ENCODE measurements around the gene CNR2.
A peak's percentile ranks its signal among the peaks of the same experiment; 100 is the strongest.
"Not testable (repeated sequence)": the region's sequence is repeated elsewhere in the genome, so short reads cannot be mapped to it uniquely, and the experiment has no call there.

The CNR2 gene

DNA sequence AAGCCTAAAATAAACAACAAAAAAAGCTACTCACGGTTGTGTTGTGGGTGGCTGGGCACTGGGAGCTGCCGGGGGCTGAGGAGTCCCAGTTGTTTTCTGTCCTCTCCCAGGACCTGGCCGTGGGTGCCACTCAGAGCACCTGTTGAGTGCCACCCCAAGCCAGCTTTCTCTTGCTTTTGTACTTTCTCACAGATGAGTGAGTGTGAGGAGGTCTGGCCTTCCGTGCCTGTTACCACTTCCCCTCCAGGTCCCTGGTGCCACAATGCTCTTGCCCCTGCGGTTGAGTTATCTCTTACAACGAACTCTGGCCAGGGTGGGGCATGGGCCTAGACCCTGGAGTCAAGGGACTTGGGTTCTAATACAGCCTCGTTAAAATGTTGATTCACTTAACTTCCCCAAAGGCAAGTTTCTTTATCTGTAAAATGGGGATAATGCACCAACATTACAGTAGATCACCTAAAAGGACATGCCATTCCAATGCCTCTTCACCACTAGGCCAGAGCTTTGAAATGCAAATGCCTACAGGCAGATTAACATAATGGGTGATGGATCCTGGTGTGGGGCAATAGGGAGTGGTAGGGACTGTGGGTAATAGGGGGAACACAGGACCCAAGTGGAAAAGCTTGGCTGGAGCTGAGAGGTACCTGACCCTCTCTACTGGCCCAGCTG, at the start of gene CNR2:
Gene CNR2, minus strand, starts transcription at position 151 of the 669 bp plus-strand sequence. CDS start 37,745 bp downstream, outside the sequence.
- no peak for DNase-seq

DNA sequence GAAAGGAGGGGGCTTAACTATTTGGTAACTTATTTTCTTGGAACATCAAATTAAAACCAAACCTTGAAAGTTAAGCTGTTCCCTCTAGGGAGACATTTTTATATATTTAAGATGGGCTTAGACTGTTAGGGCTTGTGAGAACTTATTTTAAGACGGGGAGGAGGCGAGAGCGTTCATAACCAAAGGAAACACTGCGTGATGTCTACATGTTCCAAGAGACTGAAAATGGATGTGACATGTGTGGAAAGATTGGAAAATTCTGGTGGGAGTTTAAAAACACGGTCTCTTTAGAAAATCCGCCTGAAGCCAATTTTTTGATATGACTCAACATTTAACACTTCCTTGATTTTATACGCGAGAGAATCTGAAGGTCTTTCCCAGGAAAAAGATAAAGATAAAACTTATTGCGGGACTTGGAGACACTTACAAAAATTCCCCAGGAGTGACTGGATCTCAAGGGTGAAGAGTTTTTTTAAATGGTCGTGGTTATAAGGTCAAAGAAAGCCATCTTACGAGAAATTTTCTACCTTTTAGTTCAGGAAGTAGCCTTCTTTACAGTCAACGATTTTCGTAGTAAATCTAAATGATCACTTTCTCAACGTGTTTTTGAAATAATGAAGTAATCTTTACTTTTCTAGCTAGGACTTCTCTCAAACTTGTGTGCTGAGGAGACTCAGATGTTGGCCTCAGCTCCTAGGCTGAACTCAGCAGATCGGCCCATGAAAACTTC, 47.3 kb upstream of the CNR2 start:
- no peak for DNase-seq

DNA sequence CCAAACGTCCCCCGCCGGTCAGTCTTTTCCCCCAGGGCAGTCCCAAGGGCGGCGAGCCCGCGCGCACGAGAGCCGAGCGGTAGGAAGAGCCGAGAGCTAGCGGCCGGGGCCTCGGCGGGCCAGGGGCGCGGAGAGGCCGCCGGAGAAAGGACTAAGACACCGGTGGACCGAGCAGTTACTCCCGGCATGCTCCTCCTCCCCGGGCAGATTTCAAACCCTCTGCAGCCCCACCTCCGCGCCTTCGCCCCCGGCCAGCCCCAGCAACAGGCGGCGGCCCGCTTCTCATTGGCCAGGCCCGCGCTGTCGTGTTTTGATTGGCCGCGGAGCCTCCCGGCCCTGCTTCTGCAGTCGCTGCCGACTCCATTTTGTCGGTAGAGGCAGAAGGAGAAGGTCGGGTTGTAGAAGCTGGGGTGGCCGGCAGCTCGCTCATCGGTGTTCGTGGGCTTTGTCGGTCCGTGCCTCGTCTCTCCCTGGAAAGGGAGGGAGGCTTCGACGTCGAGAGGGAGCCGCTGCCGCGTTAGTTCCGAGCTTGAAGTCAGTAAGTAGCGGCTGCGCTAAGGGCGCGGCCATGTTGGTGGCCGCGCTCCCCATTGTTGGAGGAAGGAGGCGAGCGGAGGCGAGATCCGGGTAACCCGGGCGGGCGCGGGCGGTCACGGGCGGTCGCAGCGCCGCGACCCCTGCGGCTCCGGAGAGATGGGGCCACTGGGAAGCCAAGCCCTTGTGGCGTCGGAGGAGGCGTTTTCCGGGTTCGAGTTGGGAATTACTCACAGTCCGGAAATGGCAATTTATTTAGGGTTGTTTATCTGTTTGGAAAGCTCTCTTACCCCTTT, 46.5 kb upstream of the CNR2 start, which contains the start of gene PNRC2:
Gene PNRC2, plus strand, starts transcription at position 368 of the 830 bp plus-strand sequence. CDS start 1,630 bp downstream, outside the sequence.
- peak; percentile 88 for DNase-seq

DNA sequence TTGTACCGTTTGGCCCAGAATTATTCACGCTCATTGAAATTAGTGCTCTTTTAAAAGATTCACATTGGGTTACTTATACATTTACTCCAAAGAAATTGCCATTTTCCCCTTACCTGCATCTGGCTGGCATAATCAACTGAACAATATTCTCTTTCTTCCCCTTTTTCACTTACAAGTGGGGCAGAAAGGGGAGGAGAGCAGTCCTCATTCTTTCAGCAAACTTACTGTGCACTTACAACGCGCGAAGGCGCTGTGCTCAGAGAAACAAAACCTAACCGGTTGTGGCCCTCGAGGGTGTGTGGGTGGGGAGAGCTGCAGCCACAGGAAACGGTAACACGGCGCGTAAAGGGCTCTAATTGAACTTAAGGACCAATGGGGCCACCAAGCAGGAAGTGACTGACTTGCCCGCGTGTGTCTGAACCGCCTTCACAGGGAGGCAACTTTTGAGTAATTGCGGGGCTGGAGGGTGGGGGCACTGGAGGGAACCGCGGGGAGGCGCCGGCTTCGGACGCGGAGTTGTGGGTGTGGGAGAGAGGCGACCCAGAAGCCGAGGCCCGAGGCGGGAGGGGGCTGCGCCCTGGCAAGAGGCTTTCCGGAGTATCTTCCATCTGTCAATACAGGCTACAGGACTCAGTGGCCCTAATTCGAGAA, 45.8 kb upstream of the CNR2 start:
- DNase-seq: peak; percentile 49

DNA sequence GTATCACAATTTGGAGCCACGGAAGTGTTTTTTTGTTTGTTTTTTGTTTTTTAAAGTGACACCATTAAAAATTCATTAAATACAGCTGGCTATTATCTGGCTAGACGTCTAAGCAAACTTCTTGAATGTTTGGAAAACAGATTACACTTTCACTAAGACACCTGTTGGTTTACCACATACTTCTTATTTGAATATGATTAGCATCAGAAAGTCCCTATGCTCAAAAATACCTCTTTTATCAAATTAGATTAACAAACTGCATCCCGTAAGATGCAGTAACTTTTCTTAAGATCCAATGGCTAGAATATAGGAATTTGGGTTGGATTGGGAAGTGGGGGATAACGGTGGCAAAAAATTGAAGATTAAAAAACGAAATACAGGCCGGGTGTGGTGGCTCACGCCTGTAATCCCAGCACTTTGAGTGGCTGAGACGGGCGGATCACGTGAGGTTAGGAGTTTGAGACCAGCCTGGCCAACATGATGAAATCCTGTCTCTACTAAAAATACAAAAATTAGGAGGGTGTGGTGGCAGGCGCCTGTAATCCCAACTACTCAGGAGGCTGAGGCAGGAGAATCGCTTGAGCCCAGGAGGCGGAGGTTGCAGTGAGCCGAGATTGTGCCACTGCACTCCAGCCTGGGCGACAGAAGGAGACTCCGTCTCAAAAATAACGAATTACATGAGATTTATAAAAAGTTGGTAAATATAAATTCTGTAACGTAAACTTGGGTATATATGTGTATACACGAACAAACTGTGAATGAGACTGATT, 45.1 kb upstream of the CNR2 start:
- not testable (repeated sequence) for DNase-seq

DNA sequence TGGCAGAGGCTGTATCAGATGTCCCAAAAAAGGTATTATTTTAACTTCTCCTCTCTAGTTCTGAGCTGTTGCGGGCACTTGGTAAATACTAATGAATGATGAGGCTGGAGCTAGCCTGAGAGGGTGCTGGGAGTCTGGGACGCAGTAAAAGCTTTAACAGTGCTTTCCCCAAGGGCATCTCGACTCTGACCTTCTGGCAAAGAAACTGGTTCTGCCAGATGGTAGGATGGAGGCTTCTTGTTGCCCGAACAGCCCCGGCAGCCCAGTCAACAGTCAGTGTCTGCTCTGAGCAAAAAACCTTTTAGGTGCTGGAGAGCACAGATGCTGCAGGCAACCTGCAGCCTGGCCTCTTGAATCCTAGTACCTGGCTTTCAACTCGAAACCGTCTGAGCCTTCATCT, 43.9 kb upstream of the CNR2 start:
- DNase-seq: no peak

DNA sequence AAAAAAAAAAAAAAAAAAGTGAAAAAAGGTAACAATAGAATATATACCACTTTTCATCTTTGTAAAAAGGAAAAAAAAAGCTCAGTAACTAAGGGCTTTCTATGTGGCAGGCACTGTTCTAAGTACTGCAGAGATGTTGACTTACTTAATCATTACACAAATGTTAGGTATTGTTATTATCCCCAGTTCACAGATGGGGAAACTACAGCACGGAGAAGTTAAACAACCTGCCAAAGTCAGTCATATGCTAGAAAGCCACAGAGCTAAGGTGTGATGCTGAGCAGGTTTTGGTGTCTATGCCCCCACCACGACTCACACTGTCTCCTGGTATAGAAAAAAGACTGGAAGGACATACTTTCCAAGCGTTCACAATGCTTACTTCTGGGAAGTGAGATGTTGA, 39.9 kb upstream of the CNR2 start:
- DNase-seq: no peak

DNA sequence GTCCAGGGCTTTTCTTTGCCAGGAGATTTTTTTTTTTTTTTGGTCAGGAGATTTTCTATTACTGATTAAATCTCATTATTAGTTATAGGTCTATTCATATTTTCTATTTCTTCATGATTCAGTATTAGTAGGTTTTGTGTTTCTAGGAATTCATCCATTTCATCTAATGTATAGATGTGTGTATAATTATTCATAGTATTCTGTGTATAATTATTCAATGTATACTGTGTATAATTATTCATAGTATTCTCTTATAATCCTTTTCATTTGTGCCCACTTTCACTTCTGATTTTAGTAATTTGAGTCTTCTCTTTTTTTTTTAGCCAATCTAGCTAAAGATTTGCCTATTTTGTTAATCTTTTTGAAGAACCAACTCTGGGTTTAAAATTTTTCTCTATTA, 34.2 kb upstream of the CNR2 start:
- no peak for DNase-seq

DNA sequence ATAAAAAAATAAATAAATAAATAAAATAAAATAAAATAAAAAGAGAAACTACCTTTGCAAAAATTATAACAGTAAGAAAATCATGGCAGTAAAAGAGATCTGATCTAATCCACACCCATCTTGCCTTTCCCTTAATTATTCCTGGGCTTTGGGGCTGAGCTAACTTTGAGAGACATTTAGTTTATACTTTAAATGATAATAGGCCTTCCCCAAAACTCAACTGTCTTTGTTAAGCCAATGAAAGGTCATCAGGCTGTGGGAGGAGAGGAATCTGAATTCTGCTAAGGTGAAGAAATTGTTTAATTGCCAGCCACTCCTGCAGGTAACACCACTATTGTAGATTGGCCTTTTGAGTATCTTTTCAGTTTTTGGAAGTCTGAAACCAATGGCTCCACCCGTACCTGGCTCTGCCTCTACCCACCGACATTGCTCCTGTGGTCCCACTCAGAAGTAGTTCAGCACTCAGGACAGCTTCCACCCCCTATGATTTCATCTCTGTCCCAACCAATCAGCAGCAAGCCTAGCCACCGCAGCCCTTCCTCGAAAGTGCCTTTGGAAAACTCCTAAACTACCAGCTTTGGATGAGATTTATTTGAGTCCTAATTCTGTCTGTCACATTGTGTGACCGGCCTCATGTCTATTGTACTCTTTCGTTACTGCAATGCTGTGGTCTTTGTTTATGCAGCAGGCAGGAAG, 23.5 kb upstream of the CNR2 start:
- no peak for DNase-seq

DNA sequence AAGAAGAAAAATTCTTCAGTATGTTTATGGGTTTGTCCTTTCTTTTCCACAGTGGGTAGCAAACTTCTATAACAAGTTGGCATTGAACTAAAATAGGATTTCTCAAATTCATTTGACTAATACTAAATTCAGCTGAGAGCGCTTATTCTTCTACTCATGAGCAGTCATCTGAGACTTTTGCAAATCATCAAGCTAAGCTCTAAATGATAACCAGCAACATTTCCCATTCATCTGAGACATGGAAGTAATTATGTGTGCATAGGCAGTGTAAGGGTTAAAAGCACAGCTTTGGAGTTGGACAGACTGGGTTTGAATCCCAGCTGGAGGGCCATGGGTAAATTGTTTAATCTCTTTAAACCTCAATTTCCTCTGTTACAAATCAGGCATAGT, 18.3 kb upstream of the CNR2 start:
- no peak for DNase-seq

DNA sequence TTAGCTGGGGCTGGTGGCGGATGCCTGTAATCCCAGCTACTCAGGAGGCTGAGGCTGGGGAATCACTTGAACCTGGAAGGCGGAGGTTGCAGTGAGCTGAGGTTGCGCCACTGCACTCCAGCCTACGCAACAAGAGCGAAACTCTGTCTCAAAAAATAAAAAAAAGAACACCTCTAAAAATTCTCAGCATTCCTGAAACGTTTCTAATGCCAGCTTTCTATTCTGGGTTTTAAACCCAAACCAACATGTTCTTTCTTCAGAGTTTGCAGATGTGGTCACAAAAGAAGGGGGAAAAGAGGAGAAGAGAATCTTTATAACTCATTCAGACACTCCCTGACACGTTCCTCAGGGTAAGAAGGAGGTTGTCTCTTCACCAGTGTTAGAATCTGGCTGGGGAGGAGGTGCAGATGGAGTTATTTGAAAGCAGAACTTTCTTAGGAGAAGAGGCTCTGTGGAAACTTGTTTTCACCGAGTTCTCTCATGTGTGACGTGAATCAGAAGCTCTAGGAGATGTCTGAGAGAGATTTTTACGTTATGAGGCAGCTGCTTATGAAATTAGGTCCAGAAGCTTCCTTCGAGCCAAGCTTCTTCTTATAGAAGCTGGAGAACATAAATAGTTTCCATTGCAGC, 17.8 kb upstream of the CNR2 start:
- no peak for DNase-seq

DNA sequence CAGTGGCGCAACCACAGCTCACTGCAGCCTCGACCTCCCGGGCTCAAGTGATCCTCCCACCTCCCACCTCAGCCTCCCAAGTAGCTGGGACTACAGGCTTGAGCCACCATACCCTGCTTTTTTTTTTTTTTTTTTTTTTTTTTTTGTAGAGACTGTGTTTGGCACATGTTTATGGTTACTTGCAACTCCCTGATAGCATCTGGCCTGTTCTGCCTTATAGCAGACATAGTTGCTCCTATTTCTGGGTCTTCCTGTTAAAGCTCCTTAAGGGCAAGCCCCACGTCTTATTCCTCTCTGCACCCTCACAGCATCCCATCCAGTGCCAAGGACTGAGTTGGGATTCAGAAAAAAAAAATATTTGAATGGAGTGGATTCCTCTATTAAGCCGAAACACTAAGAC, 17.1 kb upstream of the CNR2 start:
- no peak for DNase-seq

DNA sequence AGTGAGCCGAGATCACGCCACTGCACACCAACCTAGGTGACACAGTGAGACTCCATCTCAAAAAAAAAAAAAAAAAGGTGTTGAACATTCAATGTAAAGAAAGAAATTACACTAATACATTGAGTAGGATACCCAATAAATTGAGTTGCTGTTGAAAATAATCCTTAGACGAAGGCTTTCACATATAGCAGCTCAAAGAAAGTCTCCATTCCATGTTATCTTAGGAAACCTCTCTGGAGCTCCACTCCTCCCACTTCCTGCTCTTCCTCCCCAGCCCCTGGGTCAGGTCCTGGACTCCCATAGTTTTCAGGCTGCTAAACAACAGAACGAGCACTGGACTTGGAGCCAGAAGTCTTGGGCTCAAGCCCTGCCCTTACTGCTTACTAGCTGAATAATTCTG, 15.6 kb upstream of the CNR2 start:
- DNase-seq: no peak

DNA sequence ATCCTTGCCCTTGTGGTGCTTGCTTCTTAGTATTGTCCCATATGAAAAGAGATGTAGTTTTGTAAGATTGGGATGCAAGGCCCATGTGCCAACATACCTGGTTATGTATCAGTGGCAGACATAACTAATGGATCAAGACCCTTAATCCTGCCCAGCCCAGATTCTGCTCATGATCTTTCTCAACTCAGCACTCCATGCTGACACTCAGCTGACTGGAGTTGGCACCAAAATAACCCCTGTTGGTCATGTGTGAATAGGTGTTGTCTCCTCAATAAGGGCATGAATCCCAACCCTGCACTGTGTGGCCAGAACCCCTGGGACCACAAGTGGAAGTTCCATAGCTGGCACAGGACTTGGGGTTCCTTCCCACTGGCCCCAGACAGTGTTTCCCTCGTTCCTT, 13.9 kb upstream of the CNR2 start:
- DNase-seq: no peak

DNA sequence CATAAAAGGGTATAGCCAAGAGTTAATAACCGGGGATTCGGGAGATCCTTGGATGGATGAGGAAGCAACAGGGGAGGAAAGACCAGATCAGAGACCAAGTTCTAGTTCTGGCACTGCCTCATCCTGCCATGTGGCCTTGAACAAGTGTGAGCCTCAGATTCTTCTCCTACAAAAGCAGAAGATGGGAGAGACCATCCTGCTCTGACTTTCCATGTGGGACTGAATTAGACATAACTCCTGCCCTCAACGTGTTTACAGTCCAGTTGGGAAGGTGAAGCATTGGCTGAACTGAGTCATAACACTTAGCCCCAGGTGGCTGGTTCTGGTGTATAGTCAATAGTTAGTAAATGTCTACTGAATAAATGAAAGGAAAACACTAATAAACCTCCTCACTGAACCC, 12.1 kb upstream of the CNR2 start:
- no peak for DNase-seq

DNA sequence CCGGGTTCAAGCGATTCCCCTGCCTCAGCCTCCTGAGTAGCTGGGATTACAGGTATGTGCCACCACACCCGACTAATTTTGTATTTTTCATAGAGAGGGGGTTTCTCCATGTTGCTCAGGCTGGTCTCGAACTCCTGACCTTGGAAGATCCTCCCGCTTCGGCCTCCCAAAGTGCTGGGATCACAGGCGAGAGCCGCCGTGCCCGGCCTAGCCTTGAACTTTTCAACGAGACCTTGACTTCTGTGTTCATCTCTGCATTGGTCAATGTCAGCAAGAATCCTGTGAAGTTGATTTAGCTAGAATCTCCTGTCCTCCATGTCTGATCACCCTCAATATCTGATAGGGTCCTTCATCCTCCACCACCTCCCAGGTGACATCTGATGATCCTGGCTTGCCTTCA, 11.4 kb upstream of the CNR2 start:
- no peak for DNase-seq

DNA sequence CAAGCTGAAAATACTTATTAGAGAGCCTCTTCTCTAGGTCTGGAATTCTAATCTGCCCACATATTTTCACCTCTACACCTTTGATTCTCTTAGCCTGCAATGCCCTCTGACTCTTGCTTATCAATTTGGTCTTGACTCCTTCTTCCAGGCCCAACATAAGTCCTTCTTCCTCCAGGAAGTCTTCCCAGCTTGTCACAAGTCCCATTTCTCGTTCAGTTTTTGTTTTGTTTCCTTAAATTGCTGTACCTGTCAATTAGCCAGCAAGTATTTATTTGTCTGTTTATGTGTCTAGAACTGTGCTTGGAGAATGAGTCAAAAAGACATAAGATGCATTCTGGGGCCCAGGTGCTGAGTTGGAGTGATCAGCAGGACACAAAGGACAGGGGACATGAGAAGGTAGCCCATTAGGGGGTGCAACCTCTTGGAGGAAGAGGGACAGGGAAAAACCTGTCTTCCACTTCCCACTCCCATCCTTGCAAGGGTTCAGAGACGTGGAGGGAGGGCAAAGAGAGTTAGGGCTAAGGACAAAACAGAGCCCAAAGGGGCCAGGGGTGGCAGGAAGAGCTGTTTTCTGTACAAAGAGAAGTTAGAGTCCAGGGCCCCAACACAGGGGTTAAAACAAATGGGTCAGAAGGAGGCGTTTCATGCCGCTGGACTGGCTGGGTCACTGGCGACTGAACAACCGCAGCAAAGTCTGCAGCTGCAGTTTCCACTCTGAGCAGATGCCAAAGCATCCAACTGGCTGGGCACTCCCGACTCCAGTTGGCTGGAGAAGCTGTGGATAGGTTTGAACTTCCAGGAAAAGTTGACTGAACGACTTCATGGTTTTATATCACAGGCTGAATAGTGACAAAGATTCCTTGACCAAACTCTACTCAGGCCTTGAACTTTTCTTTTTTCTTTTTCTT, 10.7 kb upstream of the CNR2 start:
- DNase-seq: no peak

DNA sequence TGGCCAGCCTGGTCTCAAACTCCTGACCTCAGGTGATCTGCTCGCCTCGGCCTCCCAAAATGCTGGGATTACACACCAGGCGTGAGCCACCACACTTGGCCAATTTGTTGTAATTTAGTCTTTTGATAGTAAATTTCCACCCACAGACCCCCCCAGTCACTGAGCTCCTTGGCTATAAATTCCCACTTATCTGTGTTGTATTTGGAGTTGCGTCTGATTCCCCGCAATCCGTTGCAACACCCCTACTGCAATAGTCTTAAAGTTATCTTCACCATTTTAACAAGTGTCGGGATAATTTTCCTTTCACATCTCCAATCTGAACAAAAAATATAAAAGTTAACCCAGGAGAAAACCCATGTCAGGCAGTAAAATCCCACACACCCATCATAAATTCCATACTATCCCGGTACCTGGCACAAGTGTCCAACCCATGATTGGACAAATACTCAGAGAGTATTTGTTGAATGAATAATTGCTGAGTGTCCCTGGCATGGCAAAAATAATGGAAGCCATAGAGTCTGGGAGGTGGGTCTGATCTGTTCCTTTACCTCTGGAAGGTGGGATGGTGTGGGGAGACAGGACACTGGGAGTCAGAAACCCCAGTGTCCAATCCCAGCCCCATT, 9.3 kb upstream of the CNR2 start:
- no peak for DNase-seq

All from GOT3 (cell line).